Measurements from ENCODE around the gene CREG2. TPM values are rescaled to one million over a fixed set of nuclear protein-coding genes. Genes with fewer than 3 reads are reported as not detected.

Gene CREG2
- total RNA-seq, 6 experiments from 2014 or later = 0.20 TPM; not detected in 5

DNA sequence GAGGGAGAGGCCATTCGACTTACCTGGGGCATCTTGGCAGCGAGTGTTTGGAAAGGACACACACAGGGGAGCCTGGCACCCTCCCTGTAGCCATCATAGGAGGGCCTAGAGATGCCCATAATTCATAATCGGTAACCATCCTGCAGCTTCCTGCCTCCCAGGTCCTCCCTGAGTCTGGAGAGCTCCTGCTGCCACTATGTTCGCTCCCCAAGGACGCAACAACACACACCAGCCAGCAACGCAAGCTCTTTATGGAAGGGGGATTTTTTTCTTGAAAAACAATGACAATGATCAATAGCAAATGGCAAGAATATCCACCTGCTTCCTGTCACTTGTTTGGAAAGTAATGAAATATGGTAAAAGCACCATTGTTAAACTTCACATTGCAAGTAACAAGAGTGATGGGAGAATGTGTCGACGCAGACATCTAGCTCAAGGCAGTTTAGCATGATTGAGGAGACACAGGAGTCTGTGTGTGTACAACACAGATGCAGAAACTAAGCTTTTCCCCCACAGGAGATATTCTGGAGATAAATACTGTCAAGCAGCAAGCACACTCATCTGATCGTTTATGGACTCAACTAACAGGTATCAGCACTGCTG lies 24.9 kb upstream of the CREG2 start:
- ATAC-seq (no peak), DNase-seq (no peak)
- 79% methylated on average over 9 of the region's 9 CpGs for WGBS (ENCODE audit: insufficient coverage, low coverage, low lambda C conversion rate, missing lambda C conversion rate)
- Histone ChIP-seq H3K4me1 (no peaks in the 10 kb centered on the region), H3K9me3 (no peaks in the 10 kb centered on the region), H3K4me3 (no peak overlapping the region), H3K36me3 (no peaks in the 10 kb centered on the region), H3K27ac (no peak overlapping the region), H3K27me3 (no peaks in the 10 kb centered on the region)
- intact Hi-C loops (cut with DNase I) = no loop called here
- TF ChIP-seq POLR2A (IDR thresholded peaks at IDR 0.05) (no peak), CTCF (IDR thresholded peaks at IDR 0.05) (no peak)

DNA sequence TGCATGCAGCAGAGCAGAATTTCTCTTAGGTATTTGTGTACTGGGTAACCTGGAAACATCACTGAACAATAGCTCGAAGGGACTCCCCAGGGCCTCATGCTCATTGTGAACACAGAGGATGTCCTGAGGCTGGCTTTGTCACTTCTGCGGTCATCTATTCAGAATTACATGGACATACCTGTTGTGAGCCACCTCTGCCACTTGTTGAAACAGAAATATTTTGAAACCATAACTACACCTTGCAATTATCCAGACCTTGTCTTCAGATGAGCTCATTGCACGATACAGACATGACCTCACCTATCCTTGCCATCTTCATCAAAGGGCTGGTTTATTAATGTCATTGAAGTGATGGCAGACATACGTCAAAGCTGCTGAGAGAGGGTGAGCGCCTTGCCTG lies 23.4 kb upstream of the CREG2 start:
- H3K9me3 ChIP-seq = no peaks in the 10 kb centered on the region
- no peaks in the 10 kb centered on the region for H3K4me1 ChIP-seq
- no peaks in the 10 kb centered on the region for H3K36me3 ChIP-seq
- no peak for TF ChIP-seq CTCF (IDR thresholded peaks at IDR 0.05)
- TF ChIP-seq POLR2A (IDR thresholded peaks at IDR 0.05) = no peak
- no peak overlapping the region for H3K4me3 ChIP-seq
- H3K27ac ChIP-seq = no peak overlapping the region
- ATAC-seq (no peak), DNase-seq (no peak)
- intact Hi-C loops (cut with DNase I) = no loop called here
- 69% methylated on average over 4 of the region's 5 CpGs for WGBS (ENCODE audit: insufficient coverage, low coverage, low lambda C conversion rate, missing lambda C conversion rate)
- no peaks in the 10 kb centered on the region for H3K27me3 ChIP-seq

DNA sequence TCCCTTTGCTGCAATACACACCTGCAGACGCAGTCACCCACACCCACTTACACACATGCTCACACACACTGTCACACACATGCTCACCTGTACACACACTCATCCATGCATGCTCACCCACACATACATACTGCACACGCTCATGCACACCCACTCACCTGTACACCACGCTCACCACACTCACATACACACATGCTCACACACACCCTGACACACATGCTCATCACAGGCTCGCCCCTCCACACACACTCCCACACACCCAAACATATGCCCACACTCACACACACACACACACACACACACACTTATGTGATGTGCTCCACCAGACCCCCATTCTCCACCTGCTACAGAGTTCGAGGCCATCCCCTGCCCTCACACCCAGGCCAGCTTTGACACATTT lies 22.8 kb upstream of the CREG2 start:
- H3K4me1 ChIP-seq = no peaks in the 10 kb centered on the region
- no peaks in the 10 kb centered on the region for H3K27me3 ChIP-seq
- no peaks in the 10 kb centered on the region for H3K36me3 ChIP-seq
- DNase-seq (no peak), ATAC-seq (no peak)
- intact Hi-C loops (cut with DNase I) = no loop called here
- no peak overlapping the region for H3K27ac ChIP-seq
- H3K4me3 ChIP-seq = no peak overlapping the region
- 80% methylated on average over 4 of the region's 5 CpGs for WGBS (ENCODE audit: insufficient coverage, low coverage, low lambda C conversion rate, missing lambda C conversion rate)
- TF ChIP-seq CTCF (IDR thresholded peaks at IDR 0.05) (no peak), POLR2A (IDR thresholded peaks at IDR 0.05) (no peak)
- H3K9me3 ChIP-seq = no peaks in the 10 kb centered on the region

GRCh38 chr2:101409699-101410098 lies 22.4 kb upstream of the CREG2 start:
- no peaks in the 10 kb centered on the region for H3K36me3 ChIP-seq
- TF ChIP-seq POLR2A (IDR thresholded peaks at IDR 0.05) (no peak), CTCF (IDR thresholded peaks at IDR 0.05) (no peak)
- H3K4me1 ChIP-seq = no peaks in the 10 kb centered on the region
- no peak overlapping the region for H3K4me3 ChIP-seq
- ATAC-seq (no peak), DNase-seq (no peak)
- WGBS (ENCODE audit: insufficient coverage, low coverage, low lambda C conversion rate, missing lambda C conversion rate) = 70% methylated on average over 2 of the region's 5 CpGs
- H3K27me3 ChIP-seq = no peaks in the 10 kb centered on the region
- H3K9me3 ChIP-seq = no peaks in the 10 kb centered on the region
- H3K27ac ChIP-seq = no peak overlapping the region
- intact Hi-C loops (cut with DNase I) = no loop called here

- intact Hi-C loops (cut with DNase I) = no loop called here
- Histone ChIP-seq H3K4me1 (no peaks in the 10 kb centered on the region), H3K9me3 (no peaks in the 10 kb centered on the region), H3K27ac (no peak overlapping the region), H3K4me3 (no peak overlapping the region), H3K27me3 (no peaks in the 10 kb centered on the region), H3K36me3 (no peaks in the 10 kb centered on the region)
- DNase-seq (no peak), ATAC-seq (no peak)
- TF ChIP-seq CTCF (IDR thresholded peaks at IDR 0.05) = no peak
- TF ChIP-seq POLR2A (IDR thresholded peaks at IDR 0.05) = no peak
- WGBS (ENCODE audit: insufficient coverage, low coverage, low lambda C conversion rate, missing lambda C conversion rate) = 86% methylated on average over 2 of the region's 6 CpGs
These were observed 21.6 kb upstream of the CREG2 start for GRCh38 chr2:101408925-101409324.
